Body of pancreas (tissue), 4 donors: ENCODE results near the gene FUNDC2.

ENCODE experiments used
- CTCF ChIP-seq, 7 experiments: fragments of 450-650 bp in 4 of 7; fragments of 200-600 bp in 3 of 7; sonication (generic) in 3 of 7; IDR thresholded peaks; one replicate each; pipeline ENCODE4 v1.5.1; 2016 to 2019; ENCODE audit warnings: antibody characterized with exemption in 7 of 7
- POLR2A ChIP-seq, 3 donors: fragments of 450-650 bp; IDR thresholded peaks; one replicate each; pipeline ENCODE4 v1.6.1; 2016; ENCODE audit warnings: antibody characterized with exemption in 3 of 3, mild to moderate bottlenecking in 2 of 3

- TF ChIP-seq POLR2A (IDR thresholded peaks at IDR 0.05) (no peak), CTCF (IDR thresholded peaks at IDR 0.05) (no peak)
Observed at GRCh38 chrX:155005190-155005589, 21.5 kb upstream of the FUNDC2 start.
